SK-N-SH treated with all-trans-retinoic acid at 6 μM for 48 hours (cell line): ENCODE data around the gene COQ5.

Source experiments
- ATAC-seq: fragments of 200-7000 bp; cut with Tn5 transposase; 3 replicates; pipeline ENCODE4 v1.9.1; 2020; ENCODE audit warnings: mild to moderate bottlenecking, moderate library complexity
- ARNTL ChIP-seq: fragments of 450-650 bp; formaldehyde crosslinking; IDR thresholded peaks from 2 replicates; pipeline ENCODE4 v1.5.0; 2020; ENCODE audit warnings: low read depth, mild to moderate bottlenecking, moderate library complexity, borderline replicate concordance
- BACH2 ChIP-seq: fragments of 250-450 bp; sonication (Bioruptor Pico); IDR thresholded peaks from 2 replicates; pipeline ENCODE4 v1.9.0; 2021; ENCODE audit warnings: mild to moderate bottlenecking, borderline replicate concordance
- CREB5 ChIP-seq: fragments of 250-450 bp; sonication (Bioruptor Pico); IDR thresholded peaks from 2 replicates; pipeline ENCODE4 v1.5.1; 2020; ENCODE audit warnings: low read depth, mild to moderate bottlenecking, moderate library complexity
- CSDC2 ChIP-seq: fragments of 250-450 bp; sonication (Bioruptor Pico); IDR thresholded peaks from 2 replicates; pipeline ENCODE4 v1.5.0; 2020; ENCODE audit warnings: mild to moderate bottlenecking, moderate library complexity
- CSRNP3 ChIP-seq: fragments of 250-450 bp; sonication (Bioruptor Pico); IDR thresholded peaks from 2 replicates; pipeline ENCODE4 v1.5.1; 2021; ENCODE audit warnings: mild to moderate bottlenecking, moderate library complexity
- ESRRG ChIP-seq: fragments of 250-450 bp; sonication (Bioruptor Pico); IDR thresholded peaks from 2 replicates; pipeline ENCODE4 v1.6.1; 2021; ENCODE audit warnings: mild to moderate bottlenecking
- GLIS3 ChIP-seq: fragments of 250-450 bp; sonication (Bioruptor Pico); IDR thresholded peaks from 2 replicates; pipeline ENCODE4 v1.5.0; 2020; ENCODE audit warnings: mild to moderate bottlenecking, moderate library complexity
- ISL1 ChIP-seq: fragments of 250-450 bp; sonication (Bioruptor Pico); IDR thresholded peaks from 2 replicates; pipeline ENCODE4 v2.1.2; 2022; ENCODE audit warnings: mild to moderate bottlenecking, moderate library complexity
- OSR1 ChIP-seq: fragments of 250-450 bp; sonication (Bioruptor Pico); IDR thresholded peaks from 2 replicates; pipeline ENCODE4 v1.8.0; 2022; ENCODE audit warnings: moderate library complexity, mild to moderate bottlenecking, inconsistent platforms
- PATZ1 ChIP-seq: fragments of 250-450 bp; sonication (Bioruptor Pico); IDR thresholded peaks from 2 replicates; pipeline ENCODE4 v1.8.0; 2020; ENCODE audit warnings: mild to moderate bottlenecking, moderate library complexity, borderline replicate concordance
- POU6F1 ChIP-seq: fragments of 250-450 bp; sonication (Bioruptor Pico); IDR thresholded peaks from 2 replicates; pipeline ENCODE4 v1.8.0; 2021; ENCODE audit warnings: low read depth, mild to moderate bottlenecking, moderate library complexity, borderline replicate concordance
- PPARA ChIP-seq: fragments of 250-450 bp; sonication (Bioruptor Pico); IDR thresholded peaks from 2 replicates; pipeline ENCODE4 v1.5.0; 2020; ENCODE audit warnings: mild to moderate bottlenecking, borderline replicate concordance
- RARB ChIP-seq: fragments of 250-450 bp; sonication (Bioruptor Pico); IDR thresholded peaks from 2 replicates; pipeline ENCODE4 v1.8.0; 2021; ENCODE audit warnings: mild to moderate bottlenecking, moderate library complexity
- SNAI2 ChIP-seq: fragments of 250-450 bp; sonication (Bioruptor Pico); IDR thresholded peaks from 2 replicates; pipeline ENCODE4 v1.5.0; 2020; ENCODE audit warnings: mild to moderate bottlenecking, moderate library complexity
- TCF4 ChIP-seq: fragments of 250-450 bp; sonication (Bioruptor Pico); IDR thresholded peaks from 2 replicates; pipeline ENCODE4 v1.8.0; 2021; ENCODE audit warnings: mild to moderate bottlenecking, moderate library complexity, borderline replicate concordance
- TOX ChIP-seq: fragments of 250-450 bp; sonication (Bioruptor Pico); IDR thresholded peaks from 2 replicates; pipeline ENCODE4 v1.8.0; 2021; ENCODE audit warnings: mild to moderate bottlenecking, moderate library complexity, borderline replicate concordance
- TSHZ2 ChIP-seq: fragments of 250-450 bp; sonication (Bioruptor Pico); IDR thresholded peaks from 2 replicates; pipeline ENCODE4 v1.5.0; 2020; ENCODE audit warnings: mild to moderate bottlenecking, moderate library complexity
- ZFP3 ChIP-seq: fragments of 250-450 bp; sonication (Bioruptor Pico); IDR thresholded peaks from 2 replicates; pipeline ENCODE4 v1.5.0; 2020; ENCODE audit warnings: mild to moderate bottlenecking, moderate library complexity
- ZFP30 ChIP-seq: fragments of 450-650 bp; formaldehyde crosslinking; IDR thresholded peaks from 2 replicates; pipeline ENCODE4 v1.5.0; 2022; ENCODE audit warnings: mild to moderate bottlenecking, moderate library complexity
- ZNF565 ChIP-seq: fragments of 450-650 bp; formaldehyde crosslinking; conservative IDR thresholded peaks from 2 replicates; pipeline ENCODE4 v1.5.0; 2020; ENCODE audit warnings: low read depth, mild to moderate bottlenecking, moderate library complexity
- ZNF70 ChIP-seq: fragments of 450-650 bp; formaldehyde crosslinking; IDR thresholded peaks from 2 replicates; pipeline ENCODE4 v1.5.0; 2020; ENCODE audit warnings: mild to moderate bottlenecking, moderate library complexity
- ZNF8 ChIP-seq: fragments of 450-650 bp; formaldehyde crosslinking; IDR thresholded peaks from 2 replicates; pipeline ENCODE4 v1.5.0; 2020; ENCODE audit warnings: mild to moderate bottlenecking, moderate library complexity

COQ5 gene

GRCh38 chr12:120498870-120499515, 30.0 kb downstream of the COQ5 start:
- no peak for TF ChIP-seq TOX (CRISPR knock-in tag)
- no peak for TF ChIP-seq ESRRG (CRISPR knock-in tag)
- no peak for TF ChIP-seq ZFP30 (CRISPR knock-in tag)
- TF ChIP-seq GLIS3 (CRISPR knock-in tag), result no peak
- no peak for TF ChIP-seq ZNF8
- no peak for TF ChIP-seq OSR1 (CRISPR knock-in tag)
- no peak for TF ChIP-seq PPARA (CRISPR knock-in tag)
- TF ChIP-seq TSHZ2, result no peak
- no peak for TF ChIP-seq ZNF565 (CRISPR knock-in tag)
- TF ChIP-seq CSDC2 (CRISPR knock-in tag), result no peak
- no peak for TF ChIP-seq ISL1 (CRISPR knock-in tag)
- no peak for TF ChIP-seq SNAI2
- TF ChIP-seq CSRNP3 (CRISPR knock-in tag), result no peak
- no peak for TF ChIP-seq ZFP3 (CRISPR knock-in tag)
- no peak for TF ChIP-seq RARB (CRISPR knock-in tag)
- no peak for TF ChIP-seq POU6F1 (CRISPR knock-in tag)
- TF ChIP-seq ZNF70 (CRISPR knock-in tag), result no peak
- no peak for TF ChIP-seq CREB5 (CRISPR knock-in tag)
- no peak for ATAC-seq

- no peak for TF ChIP-seq ESRRG (CRISPR knock-in tag)
- TF ChIP-seq ZNF565 (CRISPR knock-in tag), result no peak
- TF ChIP-seq ZFP3 (CRISPR knock-in tag), result no peak
- TF ChIP-seq ARNTL, result no peak
- TF ChIP-seq PPARA (CRISPR knock-in tag), result no peak
- no peak for TF ChIP-seq TCF4 (CRISPR knock-in tag)
- TF ChIP-seq ZFP30 (CRISPR knock-in tag), result no peak
- TF ChIP-seq, all 23 proteins: peak for 0
- ATAC-seq, result no peak
These were observed 31.3 kb downstream of the COQ5 start for GRCh38 chr12:120497524-120498150.

GRCh38 chr12:120496413-120497340, 32.3 kb downstream of the COQ5 start:
- ATAC-seq, result peak; percentile 57
- no peak for TF ChIP-seq GLIS3 (CRISPR knock-in tag)
- no peak for TF ChIP-seq PATZ1 (CRISPR knock-in tag)
- TF ChIP-seq TOX (CRISPR knock-in tag), result no peak
- TF ChIP-seq ZFP30 (CRISPR knock-in tag), result no peak
- no peak for TF ChIP-seq POU6F1 (CRISPR knock-in tag)
- no peak for TF ChIP-seq ISL1 (CRISPR knock-in tag)
- no peak for TF ChIP-seq BACH2
- TF ChIP-seq TCF4 (CRISPR knock-in tag), result no peak
- TF ChIP-seq ARNTL, result no peak
- no peak for TF ChIP-seq ESRRG (CRISPR knock-in tag)
- TF ChIP-seq CSRNP3 (CRISPR knock-in tag), result no peak
- TF ChIP-seq ZNF70 (CRISPR knock-in tag), result no peak
